ENCODE data around the gene PLAAT4.
"Not testable (repeated sequence)": the region's sequence is repeated elsewhere in the genome, so short reads cannot be mapped to it uniquely, and the experiment has no call there.

PLAAT4 gene

DNA sequence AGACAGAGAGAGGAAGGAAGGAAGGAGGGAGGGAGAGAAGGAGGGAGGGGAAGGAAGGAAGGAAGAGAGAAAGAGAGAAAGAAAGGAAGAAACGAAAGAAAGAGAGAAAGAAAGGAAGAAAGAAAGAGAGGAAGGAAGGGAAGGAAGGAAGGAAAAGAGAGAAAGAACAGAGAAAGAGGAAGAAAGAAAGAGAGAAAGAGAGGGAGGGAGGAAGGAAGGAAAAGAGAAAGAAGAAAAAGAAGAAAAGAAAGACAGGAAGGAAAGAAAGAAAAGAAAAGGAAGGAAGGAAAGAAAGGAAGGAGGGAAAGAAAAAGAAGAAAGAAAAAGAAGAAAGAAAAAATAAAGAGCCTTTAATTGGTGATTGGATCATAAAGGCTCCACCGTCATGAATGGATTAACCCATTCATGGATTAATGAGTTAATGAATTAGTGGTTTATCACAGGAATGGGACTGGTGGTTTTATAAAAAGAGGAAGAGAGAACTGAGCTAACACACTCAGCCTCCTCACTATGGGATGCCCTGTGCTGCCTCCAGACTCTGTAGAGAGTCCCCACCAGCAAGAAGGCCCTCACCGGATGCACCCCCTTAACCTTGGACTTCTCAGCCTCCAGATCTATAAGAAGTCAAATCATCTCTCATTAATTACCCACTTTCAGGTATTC, 35.5 kb downstream of the PLAAT4 start:
- DNase-seq: no peak

DNA sequence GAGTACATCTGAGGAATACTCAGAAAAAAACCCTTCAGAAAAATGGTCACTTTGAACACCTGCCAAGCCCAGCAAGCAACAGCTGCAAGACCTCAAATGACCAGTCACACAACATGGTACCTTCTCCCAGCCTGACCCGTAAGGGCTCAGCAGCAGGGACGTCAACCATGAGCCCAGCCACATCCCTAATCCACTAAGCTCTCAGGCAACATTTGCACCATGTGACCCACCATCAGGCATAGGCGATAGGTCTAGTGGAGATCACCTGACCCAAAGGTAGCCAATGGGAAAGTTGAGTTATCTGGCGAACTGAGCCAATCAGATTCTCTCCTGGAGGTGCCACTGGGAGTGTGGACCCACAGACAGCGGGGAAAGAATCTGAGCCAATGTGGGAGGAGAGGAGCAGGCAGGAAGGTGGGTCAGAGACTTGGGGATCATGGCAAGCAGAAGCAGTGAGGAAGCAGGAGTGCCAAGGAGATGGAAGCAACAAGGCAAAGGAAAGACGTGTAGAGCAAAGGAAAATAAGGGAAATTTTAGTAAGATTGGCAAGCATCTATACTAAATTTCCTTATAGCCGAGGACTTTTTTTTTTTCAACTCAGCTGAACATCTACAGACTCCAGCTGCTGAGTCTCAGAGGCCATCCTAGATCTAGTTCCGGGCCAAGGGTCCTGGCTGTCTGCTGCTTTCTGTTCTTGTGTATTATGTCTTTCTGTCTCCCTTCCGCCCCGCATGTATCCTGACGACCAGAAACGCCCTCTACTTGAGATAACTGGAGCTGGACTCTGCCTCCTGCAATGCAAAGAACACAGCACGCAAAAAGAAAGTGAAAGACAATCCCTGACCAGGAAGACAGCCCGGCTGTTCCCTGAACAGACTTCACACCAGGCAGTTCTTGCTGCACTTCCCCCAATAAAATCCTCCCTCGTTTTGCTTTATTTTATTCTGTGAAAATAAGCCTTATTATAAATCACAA, 37.6 kb downstream of the PLAAT4 start:
- DNase-seq: peak; percentile 47

DNA sequence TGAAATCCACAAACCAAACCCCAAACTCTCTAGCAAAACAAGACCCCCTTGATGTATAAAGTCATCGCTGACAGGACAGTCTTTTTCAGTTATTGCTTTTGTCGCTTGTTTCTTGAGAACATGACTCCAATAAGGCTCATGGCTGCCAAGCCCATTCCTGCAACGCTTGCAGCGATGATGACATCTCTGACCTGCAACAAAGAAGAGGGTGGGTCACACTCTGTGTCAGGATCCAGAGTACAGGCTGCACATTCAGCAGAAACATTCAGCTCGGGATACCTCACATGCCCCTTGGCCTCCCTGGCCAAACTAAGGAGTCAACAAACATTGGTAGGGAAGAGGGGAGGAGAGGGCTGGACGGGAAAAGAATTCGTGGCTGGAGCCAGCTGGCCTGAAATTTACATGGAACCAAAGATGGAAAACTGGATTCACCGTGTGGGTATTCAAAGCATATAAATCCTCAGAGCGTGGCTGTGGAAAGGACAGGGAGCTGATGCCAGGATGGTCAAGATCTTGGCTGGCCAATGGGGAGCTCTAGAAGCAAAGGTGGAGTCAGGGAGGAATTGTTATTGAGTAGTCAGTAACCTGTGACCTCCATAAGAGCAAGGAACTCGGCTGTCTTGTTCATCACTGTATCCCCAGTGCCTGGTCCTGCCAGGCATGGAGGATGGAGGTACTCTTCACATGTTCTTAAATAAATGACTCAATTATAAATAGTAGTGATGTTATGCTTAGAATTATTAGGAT, 38.4 kb downstream of the PLAAT4 start:
- DNase-seq: peak; percentile 28

DNA sequence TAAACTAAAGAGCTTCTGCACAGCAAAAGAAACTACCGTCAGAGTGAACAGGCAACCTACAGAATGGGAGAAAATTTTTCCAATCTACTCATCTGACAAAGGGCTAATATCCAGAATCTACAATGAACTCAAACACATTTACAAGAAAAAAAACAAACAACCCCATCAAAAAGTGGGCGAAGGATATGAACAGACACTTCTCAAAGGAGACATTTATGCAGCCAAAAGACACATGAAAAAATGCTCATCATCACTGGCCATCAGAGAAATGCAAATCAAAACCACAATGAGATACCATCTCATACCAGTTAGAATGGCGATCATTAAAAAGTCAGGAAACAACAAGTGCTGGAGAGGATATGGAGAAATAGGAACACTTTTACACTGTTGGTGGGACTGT, 42.3 kb downstream of the PLAAT4 start:
- DNase-seq: not testable (repeated sequence)

DNA sequence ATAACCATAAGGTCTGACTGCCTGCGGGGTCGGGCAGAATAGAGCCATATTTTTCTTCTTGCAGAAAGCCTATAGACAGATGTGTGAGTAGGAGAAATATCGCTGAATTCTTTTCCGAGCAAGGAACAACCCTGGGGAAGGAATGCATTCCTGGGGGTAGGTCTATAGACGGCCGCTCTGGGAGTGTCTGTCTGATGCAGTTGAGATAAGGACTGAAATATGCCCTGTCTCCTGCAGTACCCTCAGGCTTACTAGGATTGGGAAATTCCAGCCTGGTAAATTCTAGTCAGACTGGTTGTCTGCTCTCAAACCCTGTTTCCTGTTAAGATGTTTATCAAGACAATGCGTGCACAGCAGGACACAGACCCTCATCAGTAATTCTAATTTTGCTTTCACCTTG, 44.6 kb downstream of the PLAAT4 start:
- not testable (repeated sequence) for DNase-seq

DNA sequence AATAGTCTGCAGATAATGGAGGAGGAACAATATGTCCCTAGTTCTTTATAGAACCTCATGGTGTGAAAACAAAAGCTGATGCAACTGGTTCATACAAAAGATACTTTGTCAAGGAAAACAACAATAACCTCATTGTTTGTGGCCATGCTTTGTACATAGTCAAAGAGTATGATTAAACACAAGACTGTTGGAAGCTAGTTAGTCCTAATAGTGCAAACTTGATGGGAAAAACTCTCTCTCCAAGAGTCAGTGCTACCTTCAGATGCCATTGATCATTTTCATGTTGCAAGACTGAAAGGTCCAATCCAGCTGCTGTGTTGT, 46.7 kb downstream of the PLAAT4 start:
- DNase-seq: no peak

DNA sequence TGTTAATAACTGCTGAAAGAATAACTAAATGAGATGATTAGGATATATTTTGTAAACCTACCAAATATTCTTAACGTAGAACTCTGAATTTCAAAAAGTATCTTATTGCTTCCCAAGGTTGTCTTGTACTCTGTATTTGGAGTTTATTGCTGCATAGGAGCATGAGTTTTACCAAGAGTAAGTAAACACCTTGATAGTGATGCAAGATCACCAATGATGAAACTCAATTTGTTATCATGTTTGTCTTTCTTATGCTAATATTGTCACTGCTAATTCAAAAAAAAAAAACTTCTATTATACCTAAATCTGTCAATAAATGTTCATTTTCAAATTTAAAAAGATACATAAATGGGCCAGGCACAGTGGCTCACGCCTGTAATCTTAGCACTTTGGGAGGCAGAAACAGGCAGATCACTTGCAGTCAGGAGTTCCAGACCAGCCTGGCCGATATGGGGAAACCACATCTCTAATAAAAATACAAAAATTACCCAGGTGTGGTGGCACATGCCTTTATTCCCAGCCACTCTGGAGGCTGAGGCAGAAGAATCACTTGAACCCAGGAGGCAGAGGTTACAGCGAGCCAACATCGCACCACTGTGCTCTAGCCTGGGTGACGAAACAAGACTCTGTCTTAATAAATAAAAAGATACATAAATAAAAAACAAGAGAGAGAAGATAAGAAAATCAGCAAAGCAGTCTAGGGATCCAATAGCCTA, 50.0 kb downstream of the PLAAT4 start:
- no peak for DNase-seq

DNA sequence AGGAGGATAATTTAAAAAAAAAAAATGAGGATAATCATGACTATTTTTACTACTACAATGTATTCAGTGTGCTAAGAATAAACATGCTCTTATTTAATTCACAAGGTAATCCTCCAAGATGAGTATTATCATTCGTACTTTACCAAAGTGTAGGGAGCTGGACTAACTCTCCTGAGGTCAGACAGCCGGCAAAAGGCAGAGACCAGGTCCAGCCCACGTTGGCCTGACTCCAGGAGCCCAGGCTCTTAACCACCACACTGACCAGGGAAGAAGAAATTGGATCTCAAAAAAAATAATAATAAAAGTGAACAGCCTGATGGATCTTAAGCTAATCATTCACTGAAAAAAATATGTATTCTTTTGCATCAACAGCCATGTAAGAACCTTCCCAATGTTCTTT, 52.4 kb downstream of the PLAAT4 start:
- no peak for DNase-seq

DNA sequence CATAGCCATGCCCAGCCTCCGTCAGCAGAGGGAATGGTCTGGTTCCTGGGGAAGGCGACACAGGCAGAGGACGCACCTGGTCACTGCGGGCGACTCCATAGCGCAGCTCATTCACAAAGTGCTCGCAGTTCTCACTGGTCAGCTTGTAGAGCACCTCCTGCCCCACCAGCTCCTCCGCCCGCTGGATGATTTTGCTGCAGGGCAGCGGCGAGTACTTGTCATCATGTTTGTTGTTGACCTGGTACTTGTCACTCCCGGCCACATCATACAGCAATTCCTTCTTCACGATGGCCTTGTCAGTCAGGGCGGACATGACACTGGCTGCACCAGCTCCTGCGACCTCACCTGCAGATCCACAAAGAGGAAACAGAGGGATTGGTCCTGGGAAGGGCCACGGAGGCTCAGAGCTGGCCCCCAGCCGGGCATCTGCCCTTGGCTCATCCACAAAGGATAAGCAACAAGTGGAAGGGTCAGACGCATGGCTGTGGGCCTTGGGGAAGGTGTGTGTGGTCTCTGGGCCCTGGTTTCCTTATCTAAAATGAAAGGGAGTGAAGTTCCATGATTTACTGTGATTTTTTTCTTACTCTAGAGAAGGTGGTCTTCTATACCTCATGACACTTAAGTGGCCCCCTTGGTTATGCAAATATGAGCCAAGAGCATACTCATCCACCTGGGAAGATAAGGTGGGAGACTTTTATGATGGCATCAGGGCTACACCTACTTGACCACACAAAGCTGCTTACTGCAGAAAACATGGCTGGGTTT, 53.6 kb downstream of the PLAAT4 start:
- no peak for DNase-seq

DNA sequence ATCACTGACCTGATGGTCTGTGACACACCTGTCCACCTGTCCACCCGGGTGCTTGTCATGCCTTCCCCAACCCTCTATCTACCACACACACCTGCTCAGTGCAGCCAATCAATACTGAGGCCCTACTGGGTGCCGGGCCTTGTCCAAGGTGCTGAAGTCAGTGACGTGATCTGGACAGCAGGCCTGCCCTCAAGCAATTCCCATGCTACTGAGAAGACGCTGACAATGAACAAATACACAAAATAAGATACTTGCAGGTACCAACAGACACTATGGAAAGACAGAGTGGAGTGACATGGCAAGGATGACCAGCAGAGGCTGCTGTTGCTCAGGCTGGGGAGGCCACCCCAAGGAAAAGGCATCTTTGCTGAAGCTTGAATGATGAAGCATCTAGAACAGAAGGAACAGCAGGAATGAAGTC, 56.4 kb downstream of the PLAAT4 start:
- DNase-seq: no peak

DNA sequence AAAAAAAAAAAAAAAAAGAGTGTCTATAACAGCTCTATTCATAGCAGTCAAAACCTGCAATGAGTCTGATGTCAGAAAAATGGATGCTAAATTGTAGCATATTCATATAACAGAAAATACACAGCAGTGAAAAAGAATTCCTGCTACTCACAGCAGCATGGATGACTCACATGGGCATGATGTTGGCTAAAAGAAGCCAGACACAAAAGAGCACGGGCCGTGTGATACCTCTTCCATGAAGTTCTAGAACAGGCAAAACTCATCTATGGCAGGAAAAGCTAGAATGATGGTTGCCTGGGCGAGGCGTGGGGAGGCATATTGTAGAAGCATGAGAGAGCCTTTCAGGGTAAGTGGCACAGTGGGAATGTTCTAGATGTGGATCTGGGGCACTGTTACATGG, 58.7 kb downstream of the PLAAT4 start:
- DNase-seq: no peak
